Measurements from ENCODE around the gene LRMDA.

LRMDA gene

GRCh38 chr10:76201962-76202361 is 770.5 kb downstream of the LRMDA start:
- no peak for DNase-seq (ENCODE audit: low read depth in 2 of 2)

GRCh38 chr10:76202777-76203176 is 771.4 kb downstream of the LRMDA start:
- peak; percentile 82 for DNase-seq (ENCODE audit: low read depth in 2 of 2)

- DNase-seq (ENCODE audit: low read depth in 2 of 2), result peak; percentile 17 to 21
Measured at GRCh38 chr10:76205361-76205760, 773.9 kb downstream of the LRMDA start.

GRCh38 chr10:76206797-76207352 is 775.5 kb downstream of the LRMDA start:
- DNase-seq (ENCODE audit: low read depth in 2 of 2), result no peak

- no peak for DNase-seq (ENCODE audit: low read depth in 2 of 2)
Measured at GRCh38 chr10:76209135-76209534, 777.7 kb downstream of the LRMDA start.

GRCh38 chr10:76210211-76210610 is 778.8 kb downstream of the LRMDA start:
- no peak for DNase-seq (ENCODE audit: low read depth in 2 of 2)

GRCh38 chr10:76211691-76212090 is 780.3 kb downstream of the LRMDA start:
- no peak for DNase-seq (ENCODE audit: low read depth in 2 of 2)

- DNase-seq (ENCODE audit: low read depth in 2 of 2), result no peak
Measured at GRCh38 chr10:76213876-76214275, 782.5 kb downstream of the LRMDA start.

- no peak for DNase-seq (ENCODE audit: low read depth in 2 of 2)
Measured at GRCh38 chr10:76218035-76218434, 786.6 kb downstream of the LRMDA start.

- no peak for DNase-seq (ENCODE audit: low read depth in 2 of 2)
Measured at GRCh38 chr10:76229341-76229740, 797.9 kb downstream of the LRMDA start.

- DNase-seq (ENCODE audit: low read depth in 2 of 2), result no peak
Measured at GRCh38 chr10:76230921-76231285, 799.5 kb downstream of the LRMDA start.

- DNase-seq (ENCODE audit: low read depth in 2 of 2), result no peak
Measured at GRCh38 chr10:76231286-76231934, 800.0 kb downstream of the LRMDA start.

- DNase-seq (ENCODE audit: low read depth in 2 of 2), result no peak
Measured at GRCh38 chr10:76234499-76235226, 803.2 kb downstream of the LRMDA start.

- DNase-seq (ENCODE audit: low read depth in 2 of 2), result no peak
Measured at GRCh38 chr10:76236356-76236755, 804.9 kb downstream of the LRMDA start.

- no peak for DNase-seq (ENCODE audit: low read depth in 2 of 2)
Measured at GRCh38 chr10:76242956-76243355, 811.5 kb downstream of the LRMDA start.

GRCh38 chr10:76244061-76244686 is 812.8 kb downstream of the LRMDA start:
- DNase-seq (ENCODE audit: low read depth in 2 of 2), result no peak

- no peak for DNase-seq (ENCODE audit: low read depth in 2 of 2)
Measured at GRCh38 chr10:76245951-76246495, 814.6 kb downstream of the LRMDA start.

GRCh38 chr10:76248649-76249200 is 817.3 kb downstream of the LRMDA start:
- DNase-seq (ENCODE audit: low read depth in 2 of 2), result no peak

- DNase-seq (ENCODE audit: low read depth in 2 of 2), result peak; percentile 99
Measured at GRCh38 chr10:76251841-76252671, 820.6 kb downstream of the LRMDA start.

GRCh38 chr10:76252733-76253132 is 821.3 kb downstream of the LRMDA start:
- DNase-seq (ENCODE audit: low read depth in 2 of 2), result no peak

- peak in 1 of 2 experiments; percentile 9 for DNase-seq (ENCODE audit: low read depth in 2 of 2)
Measured at GRCh38 chr10:76255241-76255640, 823.8 kb downstream of the LRMDA start.

Measured in fibroblast of skin of left quadriceps (primary cell).